ENCODE data around the gene PLCD3.

GRCh38 chr17:45077643-45078042, 54.7 kb downstream of the PLCD3 start:
- TF ChIP-seq CTCF (IDR thresholded peaks at IDR 0.05; ENCODE audit: low read depth, low read length, poor library complexity, severe bottlenecking), result no peak
- no peak for TF ChIP-seq EZH2phosphoT487 (IDR thresholded peaks at IDR 0.05; ENCODE audit: borderline replicate concordance, low read length)

Data from DOHH2 (cell line).